Stimulated activated CD4-positive, alpha-beta T cell treated with anti-CD3 and anti-CD28 coated beads, TNF-alpha, amount 100 ng/mL, for 24 hours (primary cell): Measurements from ENCODE around the gene LAMC3.
"Not testable (repeated sequence)": the region's sequence is repeated elsewhere in the genome, so short reads cannot be mapped to it uniquely, and the experiment has no call there.

Source experiments
- DNase-seq, 3 experiments: peaks; one replicate each; pipeline ENCODE4 v3.0.0-alpha.2; 2020; ENCODE audit warnings: low read depth in 3 of 3

Gene LAMC3

GRCh38 chr9:131097126-131097947 lies 88.4 kb downstream of the LAMC3 start:
- DNase-seq = no peak

GRCh38 chr9:131097948-131098278 lies 88.9 kb downstream of the LAMC3 start:
- no peak for DNase-seq

- DNase-seq = no peak
Observed at GRCh38 chr9:131098391-131099101, 89.6 kb downstream of the LAMC3 start.

GRCh38 chr9:131099102-131099606 lies 90.2 kb downstream of the LAMC3 start:
- DNase-seq = no peak

GRCh38 chr9:131099845-131100244 lies 90.9 kb downstream of the LAMC3 start:
- DNase-seq = not testable (repeated sequence)

- DNase-seq = no peak
Observed at GRCh38 chr9:131100445-131100844, 91.5 kb downstream of the LAMC3 start.

- DNase-seq = no peak
Observed at GRCh38 chr9:131101207-131101964, 92.4 kb downstream of the LAMC3 start.

- DNase-seq = no peak
Observed at GRCh38 chr9:131103024-131103423, 94.0 kb downstream of the LAMC3 start.

GRCh38 chr9:131103535-131103934 lies 94.6 kb downstream of the LAMC3 start:
- DNase-seq = no peak

- DNase-seq = no peak
Observed at GRCh38 chr9:131104016-131104740, 95.2 kb downstream of the LAMC3 start.

GRCh38 chr9:131105952-131106351 lies 97.0 kb downstream of the LAMC3 start:
- DNase-seq = no peak

GRCh38 chr9:131107760-131108159 lies 98.8 kb downstream of the LAMC3 start:
- no peak for DNase-seq

DNA sequence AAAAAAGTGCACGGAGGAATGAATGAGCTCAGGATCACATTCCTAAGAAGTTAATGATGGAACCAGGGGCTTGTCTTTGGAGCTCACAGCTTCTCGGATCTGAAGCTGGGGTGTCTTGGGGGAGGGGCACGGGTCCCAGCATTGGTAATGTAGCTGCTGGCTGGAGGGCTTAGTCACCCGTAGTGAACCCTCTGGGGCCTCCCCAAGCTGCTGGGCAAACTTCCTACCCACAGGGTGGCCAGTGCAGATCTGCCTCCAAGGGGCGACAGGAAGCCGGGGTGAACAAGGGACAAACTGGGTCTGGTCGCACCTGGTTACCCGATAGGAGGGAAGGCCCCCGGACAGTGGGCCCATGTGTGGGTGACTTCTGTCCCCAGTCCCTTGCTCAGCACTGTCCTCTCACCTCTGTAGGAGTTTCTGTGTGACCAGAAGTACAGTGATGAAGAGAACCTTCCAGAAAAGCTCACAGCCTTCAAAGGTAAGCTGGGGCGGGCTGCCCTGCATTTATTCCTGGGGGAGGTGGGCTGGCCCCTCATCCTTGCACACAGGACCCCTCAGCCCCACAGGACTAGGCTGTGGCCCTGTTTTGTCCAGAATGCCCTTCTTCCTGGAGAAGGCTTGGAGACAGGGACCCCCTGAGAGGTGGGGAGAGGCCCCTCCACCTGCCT lies 102.3 kb downstream of the LAMC3 start:
- no peak for DNase-seq

DNA sequence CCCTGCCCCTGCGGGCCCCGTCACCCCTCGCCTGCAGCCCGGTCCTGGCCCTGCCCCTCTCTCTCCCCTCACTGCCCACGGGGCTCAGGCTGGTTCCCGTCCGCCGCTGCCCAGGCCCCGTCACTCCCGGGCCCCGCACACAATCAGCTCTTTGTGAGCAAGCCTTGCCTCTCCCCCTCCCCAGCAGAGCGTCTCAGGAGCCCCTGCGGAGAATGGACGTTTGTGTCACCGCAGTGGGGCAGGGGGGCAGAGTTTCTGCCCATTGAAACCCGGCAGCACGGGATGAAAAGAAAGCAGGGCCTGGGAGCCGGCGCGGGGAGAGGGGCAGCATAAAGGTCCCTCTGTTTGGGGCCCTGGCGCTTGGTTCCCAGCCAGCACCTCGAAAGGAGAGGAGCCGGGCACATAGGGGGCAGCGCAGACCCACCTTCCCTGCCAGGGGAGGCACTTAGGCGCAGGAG lies 102.9 kb downstream of the LAMC3 start:
- DNase-seq = no peak

DNA sequence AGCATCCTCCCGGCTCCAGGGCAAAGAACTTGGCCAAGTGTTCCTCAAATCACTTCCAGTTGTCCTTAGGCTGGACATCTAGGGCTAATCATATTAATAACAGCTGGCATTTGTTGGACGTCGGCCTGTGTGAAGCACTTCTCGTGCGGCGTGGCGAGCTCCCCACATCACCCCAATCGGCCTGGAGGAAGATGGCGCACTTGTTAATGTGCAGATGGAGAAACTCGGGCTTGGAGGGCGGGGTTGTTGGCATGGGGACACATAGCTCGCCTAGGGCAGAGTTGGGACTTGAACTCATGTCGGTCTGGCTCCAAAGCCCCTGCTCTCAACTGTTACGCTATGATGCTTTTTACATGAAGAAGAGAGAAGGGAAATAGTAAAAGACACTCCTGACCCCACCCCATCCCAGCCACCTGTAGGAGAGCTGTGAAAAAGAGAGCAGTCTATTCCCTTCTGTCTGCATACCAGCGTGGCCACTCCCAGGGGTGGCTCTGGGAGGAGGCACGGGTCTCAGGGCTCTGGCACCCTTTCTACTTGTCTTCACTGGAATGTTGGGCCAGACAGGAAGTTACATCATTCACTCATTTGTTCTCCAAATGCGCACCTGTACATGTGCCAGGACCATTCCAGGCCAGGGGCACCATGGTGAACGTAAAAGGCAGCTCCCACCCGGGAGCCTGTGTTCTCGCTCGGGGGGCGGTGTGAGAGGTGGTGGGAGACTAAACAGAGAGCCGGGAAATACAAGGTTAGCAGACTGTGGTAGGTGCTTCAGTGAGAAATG lies 103.6 kb downstream of the LAMC3 start:
- no peak for DNase-seq

GRCh38 chr9:131113655-131114054 lies 104.7 kb downstream of the LAMC3 start:
- DNase-seq = no peak

DNA sequence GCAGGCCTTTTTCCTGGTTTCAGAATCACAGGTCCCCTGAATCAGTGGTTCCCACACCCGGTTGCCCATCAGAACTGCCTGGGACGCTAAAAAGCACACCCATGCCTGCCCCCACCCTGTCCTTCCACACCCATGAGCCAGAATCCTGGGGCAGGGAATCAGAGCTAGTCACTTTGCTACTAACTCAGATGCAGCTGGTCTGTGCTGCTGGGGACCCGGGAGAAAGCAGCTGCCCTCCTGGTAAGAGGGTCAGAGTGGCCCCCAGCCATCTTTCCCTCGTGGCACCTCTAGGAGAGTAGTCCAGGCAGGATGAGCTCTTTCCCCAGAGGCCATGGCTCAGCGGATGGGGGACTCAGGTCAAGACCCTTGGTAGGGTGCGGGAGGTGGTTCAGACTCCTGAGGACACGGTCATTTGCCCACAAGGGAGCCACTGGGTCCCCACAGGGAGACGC lies 105.1 kb downstream of the LAMC3 start:
- DNase-seq = no peak

DNA sequence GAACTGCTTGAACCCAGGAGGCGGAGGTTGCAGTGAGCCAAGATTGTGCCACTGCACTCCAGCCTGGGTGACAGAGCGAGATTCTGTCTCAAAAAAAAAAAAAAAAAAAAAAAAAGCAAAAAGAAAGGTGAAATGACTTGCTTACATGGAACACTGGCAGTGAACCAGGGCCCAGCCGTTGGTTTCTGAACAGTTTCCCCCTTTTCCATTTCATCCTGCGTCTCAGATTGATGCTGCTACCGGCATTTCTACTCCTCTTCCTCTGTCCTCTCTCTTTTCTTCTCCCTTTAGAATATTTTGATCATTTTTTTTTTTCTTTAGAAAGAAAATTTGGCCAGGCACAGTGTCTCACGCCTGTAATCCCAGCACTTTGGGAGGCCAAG lies 106.4 kb downstream of the LAMC3 start:
- not testable (repeated sequence) for DNase-seq

- no peak for DNase-seq
Observed at GRCh38 chr9:131116281-131117120, 107.5 kb downstream of the LAMC3 start.
